ENCODE data around the gene KSR2.

KSR2 gene

GRCh38 chr12:117580015-117580717 lies 388.6 kb downstream of the KSR2 start:
- Histone ChIP-seq H3K4me2 (ENCODE audit: low read length) (no peak overlapping the region), H3K79me2 (ENCODE audit: low read length) (no peaks in the 10 kb centered on the region), H3K27ac (ENCODE audit: low read length) (no peak overlapping the region), H3K9ac (ENCODE audit: low read length) (no peak overlapping the region), H3K27me3 (ENCODE audit: low read depth, low read length) (peaks cover 13% of the 10 kb centered on the region), H2AFZ (ENCODE audit: low read depth, low read length) (no peak overlapping the region), H4K20me1 (ENCODE audit: insufficient read depth, low read length) (no peaks in the 10 kb centered on the region), H3K9me3 (ENCODE audit: insufficient read depth, low read length) (no peaks in the 10 kb centered on the region), H3K4me3 (ENCODE audit: low read length) (no peak overlapping the region), H3K36me3 (replicated peaks; ENCODE audit: low read depth, low read length) (no peaks in the 10 kb centered on the region), H3K4me1 (ENCODE audit: low read length) (no peaks in the 10 kb centered on the region)
- TF ChIP-seq EZH2phosphoT487 (IDR thresholded peaks at IDR 0.05; ENCODE audit: low read depth) (no peak), CTCF (IDR thresholded peaks at IDR 0.05; ENCODE audit: low read depth, low read length) (no peak)

GRCh38 chr12:117577122-117577657 lies 391.6 kb downstream of the KSR2 start:
- H3K27me3 ChIP-seq (ENCODE audit: low read depth, low read length), result peaks cover 21% of the 10 kb centered on the region
- TF ChIP-seq EZH2phosphoT487 (IDR thresholded peaks at IDR 0.05; ENCODE audit: low read depth), result no peak
- no peak for TF ChIP-seq CTCF (IDR thresholded peaks at IDR 0.05; ENCODE audit: low read depth, low read length)
- H3K9ac ChIP-seq (ENCODE audit: low read length), result no peak overlapping the region
- H3K4me1 ChIP-seq (ENCODE audit: low read length), result no peaks in the 10 kb centered on the region
- no peaks in the 10 kb centered on the region for H4K20me1 ChIP-seq (ENCODE audit: insufficient read depth, low read length)
- no peak overlapping the region for H3K27ac ChIP-seq (ENCODE audit: low read length)
- no peaks in the 10 kb centered on the region for H3K36me3 ChIP-seq (replicated peaks; ENCODE audit: low read depth, low read length)
- no peaks in the 10 kb centered on the region for H3K9me3 ChIP-seq (ENCODE audit: insufficient read depth, low read length)
- H2AFZ ChIP-seq (ENCODE audit: low read depth, low read length), result no peak overlapping the region
- H3K4me2 ChIP-seq (ENCODE audit: low read length), result no peak overlapping the region
- H3K79me2 ChIP-seq (ENCODE audit: low read length), result no peaks in the 10 kb centered on the region
- H3K4me3 ChIP-seq (ENCODE audit: low read length), result no peak overlapping the region

GRCh38 chr12:117576053-117576452 lies 392.7 kb downstream of the KSR2 start:
- Histone ChIP-seq H3K4me2 (ENCODE audit: low read length) (no peak overlapping the region), H2AFZ (ENCODE audit: low read depth, low read length) (no peak overlapping the region), H3K9ac (ENCODE audit: low read length) (no peak overlapping the region), H3K79me2 (ENCODE audit: low read length) (no peaks in the 10 kb centered on the region), H3K27ac (ENCODE audit: low read length) (no peak overlapping the region), H3K4me1 (ENCODE audit: low read length) (no peaks in the 10 kb centered on the region), H3K9me3 (ENCODE audit: insufficient read depth, low read length) (no peaks in the 10 kb centered on the region), H4K20me1 (ENCODE audit: insufficient read depth, low read length) (no peaks in the 10 kb centered on the region), H3K36me3 (replicated peaks; ENCODE audit: low read depth, low read length) (no peaks in the 10 kb centered on the region), H3K27me3 (ENCODE audit: low read depth, low read length) (peaks cover 25% of the 10 kb centered on the region), H3K4me3 (ENCODE audit: low read length) (no peak overlapping the region)
- TF ChIP-seq CTCF (IDR thresholded peaks at IDR 0.05; ENCODE audit: low read depth, low read length) (no peak), EZH2phosphoT487 (IDR thresholded peaks at IDR 0.05; ENCODE audit: low read depth) (no peak)

- no peaks in the 10 kb centered on the region for H3K4me1 ChIP-seq (ENCODE audit: low read length)
- H3K36me3 ChIP-seq (replicated peaks; ENCODE audit: low read depth, low read length), result no peaks in the 10 kb centered on the region
- no peak overlapping the region for H3K9ac ChIP-seq (ENCODE audit: low read length)
- H2AFZ ChIP-seq (ENCODE audit: low read depth, low read length), result no peak overlapping the region
- H3K27ac ChIP-seq (ENCODE audit: low read length), result no peak overlapping the region
- no peak overlapping the region for H3K4me2 ChIP-seq (ENCODE audit: low read length)
- H4K20me1 ChIP-seq (ENCODE audit: insufficient read depth, low read length), result no peaks in the 10 kb centered on the region
- H3K27me3 ChIP-seq (ENCODE audit: low read depth, low read length), result peaks cover 32% of the 10 kb centered on the region
- H3K9me3 ChIP-seq (ENCODE audit: insufficient read depth, low read length), result no peaks in the 10 kb centered on the region
- H3K4me3 ChIP-seq (ENCODE audit: low read length), result no peak overlapping the region
- TF ChIP-seq EZH2phosphoT487 (IDR thresholded peaks at IDR 0.05; ENCODE audit: low read depth) (no peak), CTCF (IDR thresholded peaks at IDR 0.05; ENCODE audit: low read depth, low read length) (no peak)
- H3K79me2 ChIP-seq (ENCODE audit: low read length), result no peaks in the 10 kb centered on the region
Observed at GRCh38 chr12:117574655-117575054, 394.1 kb downstream of the KSR2 start.

Data from OCI-LY3 (cell line).